TTC549 (cell line): ENCODE data around the gene TSEN54.

Experiments used
- FAIRE-seq: peaks from 2 replicates; lab custom pipeline; 2012; peaks lifted over from hg19 to GRCh38; lab: Jason Lieb, UNC

TSEN54 gene

GRCh38 chr17:75488693-75489510 lies 27.4 kb upstream of the TSEN54 start:
- FAIRE-seq, result no peak

DNA sequence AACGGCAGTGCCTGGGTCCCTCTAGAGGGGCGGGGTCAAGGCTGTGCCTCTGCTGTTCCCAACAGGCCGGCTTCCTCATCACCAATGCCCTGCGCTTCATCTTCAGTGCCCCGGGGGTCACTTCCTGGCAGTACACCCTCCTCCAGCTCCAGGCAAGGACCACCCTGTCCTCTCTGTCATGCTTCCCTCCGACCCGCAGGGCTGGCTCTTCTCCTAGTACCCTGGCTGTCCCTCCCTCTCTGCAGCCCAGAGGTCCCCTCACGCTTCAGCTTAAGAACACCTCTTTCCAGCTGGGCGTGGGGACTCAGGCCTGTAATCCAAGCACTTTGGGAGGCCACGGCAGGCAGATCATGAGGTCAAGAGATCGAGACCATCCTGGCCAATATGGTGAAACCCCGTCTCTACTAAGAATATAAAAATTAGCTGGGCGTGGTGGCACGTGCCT lies 26.8 kb upstream of the TSEN54 start:
- no peak for FAIRE-seq

- FAIRE-seq, result no peak
These were observed 26.1 kb upstream of the TSEN54 start for GRCh38 chr17:75490173-75490743.

DNA sequence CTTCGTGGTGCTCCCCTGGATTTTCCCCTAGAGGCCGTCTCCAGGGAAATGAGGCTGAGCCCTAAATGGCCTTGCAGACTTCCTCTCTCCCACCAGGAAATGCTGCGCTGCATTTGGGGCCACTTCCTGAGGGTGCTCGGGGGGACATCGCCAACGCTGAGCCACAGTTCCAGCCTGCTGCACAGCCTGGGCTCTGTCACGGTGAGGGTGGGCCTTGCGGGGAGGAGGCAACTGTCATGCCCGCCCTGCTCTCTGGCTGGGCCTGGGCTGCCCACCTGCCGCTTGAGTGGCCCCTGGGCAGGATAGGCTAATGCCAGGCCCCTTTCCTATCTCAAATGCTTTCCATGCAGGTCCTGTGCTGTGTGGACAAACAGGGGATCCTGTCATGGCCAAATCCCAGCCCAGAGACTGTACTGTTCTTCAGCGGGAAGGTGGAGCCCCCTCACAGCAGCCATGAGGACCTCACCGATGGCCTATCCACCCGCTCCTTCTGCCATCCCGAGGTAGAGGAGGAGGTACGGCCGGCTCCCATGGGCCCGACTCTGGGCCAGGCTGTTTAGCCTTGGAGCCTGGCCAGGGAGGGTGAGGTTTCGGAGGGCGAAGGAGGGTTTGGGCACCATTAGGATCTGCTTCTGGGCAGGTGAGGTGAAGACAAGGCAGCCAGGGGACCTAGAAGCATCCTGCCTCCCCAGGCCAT lies 25.2 kb upstream of the TSEN54 start:
- FAIRE-seq, result no peak

DNA sequence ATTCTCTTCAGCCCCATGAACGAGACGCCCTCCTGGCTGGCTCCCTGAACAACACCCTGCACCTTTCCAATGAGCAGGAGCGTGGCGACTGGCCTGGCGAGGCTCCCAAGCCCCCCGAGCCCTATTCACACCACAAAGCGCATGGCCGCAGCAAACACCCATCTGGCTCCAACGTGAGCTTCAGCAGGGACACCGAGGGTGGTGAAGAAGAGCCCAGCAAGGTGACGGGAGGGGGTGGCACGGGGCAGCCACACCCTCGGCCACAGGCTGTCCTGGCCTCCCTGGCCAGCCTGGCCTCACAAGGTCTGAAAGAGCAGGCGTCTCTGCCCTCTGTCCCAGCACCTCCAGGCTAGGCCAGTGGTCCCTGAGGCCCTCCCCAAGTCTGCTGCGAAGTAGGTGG lies 24.6 kb upstream of the TSEN54 start:
- FAIRE-seq, result no peak

GRCh38 chr17:75492555-75493168 lies 23.7 kb upstream of the TSEN54 start:
- FAIRE-seq, result no peak

DNA sequence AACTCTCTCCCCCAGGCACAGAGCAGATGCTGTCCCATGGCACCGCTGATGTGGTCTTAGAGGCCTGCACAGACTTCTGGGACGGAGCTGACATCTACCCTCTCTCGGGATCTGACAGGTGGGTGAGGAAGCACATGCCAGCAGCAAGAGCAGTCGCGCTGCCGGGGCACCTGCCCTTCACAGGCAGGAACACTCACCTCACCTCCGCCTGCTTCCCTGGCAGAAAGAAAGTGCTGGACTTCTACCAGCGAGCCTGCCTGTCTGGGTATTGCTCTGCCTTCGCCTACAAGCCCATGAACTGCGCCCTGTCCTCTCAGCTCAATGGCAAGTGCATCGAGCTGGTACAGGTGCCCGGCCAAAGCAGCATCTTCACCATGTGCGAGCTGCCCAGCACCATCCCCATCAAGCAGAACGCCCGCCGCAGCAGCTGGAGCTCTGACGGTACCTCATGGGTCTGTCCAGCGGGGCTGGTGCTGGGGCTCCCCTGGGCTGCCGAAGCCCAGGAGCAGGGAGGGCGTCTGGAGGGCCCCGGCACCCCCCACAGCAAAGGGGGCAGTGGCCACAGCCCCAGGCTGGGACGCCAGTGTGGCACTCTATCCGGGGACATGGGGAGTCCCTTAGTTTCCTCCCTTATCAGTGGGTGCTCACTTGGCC lies 22.7 kb upstream of the TSEN54 start:
- FAIRE-seq, result no peak

DNA sequence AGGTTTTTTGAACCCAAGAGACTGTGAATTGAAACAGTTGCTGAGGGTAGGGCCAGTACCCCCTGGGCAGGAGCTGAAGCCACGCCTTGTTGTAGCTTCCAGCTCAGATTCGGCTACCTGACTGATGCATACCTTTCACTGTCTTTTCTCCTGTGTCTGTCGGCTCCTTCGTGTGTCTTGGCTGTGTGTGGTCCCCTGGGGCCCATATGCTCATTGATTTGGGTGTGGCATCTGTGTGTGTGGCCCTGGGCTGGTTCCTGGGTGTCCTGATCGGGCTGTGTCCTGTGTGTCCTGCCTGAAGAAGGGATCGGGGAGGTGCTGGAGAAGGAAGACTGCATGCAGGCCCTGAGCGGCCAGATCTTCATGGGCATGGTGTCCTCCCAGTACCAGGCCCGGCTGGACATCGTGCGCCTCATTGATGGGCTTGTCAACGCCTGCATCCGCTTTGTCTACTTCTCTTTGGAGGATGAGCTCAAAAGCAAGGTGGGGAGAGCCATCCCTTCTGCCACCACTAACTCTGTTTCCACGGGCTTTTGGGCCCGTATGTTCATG lies 21.9 kb upstream of the TSEN54 start:
- FAIRE-seq, result no peak

DNA sequence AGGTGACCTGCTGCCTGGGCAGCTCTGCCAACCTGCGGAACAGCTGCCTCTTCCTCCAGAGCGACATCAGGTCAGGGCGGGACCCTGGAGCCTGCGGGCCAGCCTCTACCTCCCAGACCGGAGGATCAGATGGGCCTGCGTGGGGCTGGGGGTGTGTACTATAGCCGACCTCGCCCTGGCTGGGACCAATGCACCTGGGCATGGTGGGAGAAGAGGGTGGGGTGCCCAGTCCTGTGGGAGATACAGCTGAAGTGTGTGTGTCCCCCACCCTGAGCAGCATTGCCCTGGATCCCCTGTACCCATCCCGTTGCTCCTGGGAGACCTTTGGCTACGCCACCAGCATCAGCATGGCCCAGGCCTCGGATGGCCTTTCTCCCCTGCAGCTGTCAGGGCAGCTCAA lies 20.3 kb upstream of the TSEN54 start:
- no peak for FAIRE-seq

DNA sequence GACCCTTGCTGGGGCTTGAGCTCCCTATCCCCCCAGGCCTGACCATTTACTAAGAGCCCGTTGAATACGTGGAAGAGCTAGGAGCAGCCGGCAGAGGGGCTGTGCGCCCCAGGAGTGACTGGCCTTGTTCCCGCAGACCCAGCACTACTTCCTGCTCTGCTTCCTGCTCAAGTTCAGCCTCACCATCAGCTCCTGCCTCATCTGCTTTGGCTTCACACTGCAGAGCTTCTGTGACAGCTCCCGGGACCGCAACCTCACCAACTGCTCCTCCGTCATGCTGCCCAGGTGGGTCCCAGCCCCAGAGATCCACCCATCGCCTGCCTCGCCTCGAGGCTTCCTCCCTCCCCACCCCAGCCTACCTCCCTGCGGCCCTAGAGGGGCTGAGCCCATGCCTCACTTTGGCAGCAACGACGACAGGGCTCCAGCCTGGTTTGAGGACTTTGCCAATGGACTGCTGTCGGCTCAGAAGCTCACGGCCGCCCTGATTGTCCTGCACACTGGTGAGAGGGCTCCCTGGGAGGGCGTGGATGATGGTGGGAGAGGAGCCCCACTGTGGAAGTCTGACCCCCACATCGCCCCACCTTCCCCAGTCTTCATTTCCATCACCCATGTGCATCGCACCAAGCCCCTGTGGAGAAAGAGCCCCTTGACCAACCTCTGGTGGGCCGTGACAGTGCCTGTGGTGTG lies 18.1 kb upstream of the TSEN54 start:
- no peak for FAIRE-seq

DNA sequence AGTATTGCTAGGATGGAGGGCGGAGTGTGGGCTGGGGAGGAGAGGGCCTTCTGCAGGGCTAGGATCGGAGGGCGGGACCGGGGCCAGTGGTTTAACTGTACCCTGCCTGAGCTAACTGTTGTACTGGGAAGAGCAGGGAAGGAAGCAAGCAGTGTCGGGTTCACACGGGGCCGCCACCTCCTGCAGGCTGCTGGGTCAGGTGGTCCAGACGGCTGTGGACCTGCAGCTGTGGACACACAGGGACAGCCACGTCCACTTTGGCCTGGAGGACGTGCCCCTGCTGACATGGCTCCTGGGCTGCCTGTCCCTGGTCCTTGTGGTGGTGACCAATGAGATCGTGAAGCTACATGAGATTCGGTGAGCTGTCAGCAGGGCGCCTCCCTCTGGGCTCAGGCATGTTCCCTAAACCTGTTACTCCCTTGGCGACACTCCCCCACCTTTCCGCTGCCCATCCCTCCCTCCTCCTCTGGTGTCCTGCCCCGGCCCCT lies 17.6 kb upstream of the TSEN54 start:
- no peak for FAIRE-seq

DNA sequence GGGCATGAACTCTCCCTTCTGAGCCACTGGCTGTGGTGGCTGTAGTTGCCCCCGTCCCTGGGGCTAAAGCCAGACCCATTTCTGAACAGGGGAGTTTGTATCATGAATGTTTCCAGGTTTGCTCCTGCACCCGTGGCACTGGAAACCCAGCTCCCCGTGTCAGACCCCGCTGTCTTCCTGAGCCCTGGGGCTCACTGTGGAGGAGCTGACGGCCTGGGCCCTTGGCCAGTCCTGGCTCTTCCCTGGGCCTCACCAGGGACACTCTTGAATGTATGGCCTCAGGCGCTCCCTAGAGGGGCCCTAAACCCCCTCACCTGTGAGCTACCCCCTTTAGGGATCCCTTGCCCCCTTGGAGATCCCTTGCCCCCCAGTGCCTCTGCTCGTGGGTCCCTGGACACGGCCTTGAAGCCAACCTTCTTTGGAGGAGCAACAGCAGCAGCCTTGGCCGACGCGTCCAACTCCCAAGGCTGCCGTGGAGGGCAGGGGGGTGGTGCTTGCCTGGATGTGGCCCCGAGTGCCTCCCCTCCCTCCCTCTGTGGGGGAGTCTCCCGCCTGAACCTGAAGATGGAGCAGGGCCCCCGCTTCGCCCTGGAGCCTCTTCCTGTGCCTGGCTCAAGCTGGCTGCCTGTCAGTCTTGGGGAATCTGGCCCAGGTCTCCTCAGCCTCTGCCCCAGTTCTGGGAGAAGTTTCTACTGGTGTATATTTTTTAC lies 16.9 kb upstream of the TSEN54 start:
- no peak for FAIRE-seq

DNA sequence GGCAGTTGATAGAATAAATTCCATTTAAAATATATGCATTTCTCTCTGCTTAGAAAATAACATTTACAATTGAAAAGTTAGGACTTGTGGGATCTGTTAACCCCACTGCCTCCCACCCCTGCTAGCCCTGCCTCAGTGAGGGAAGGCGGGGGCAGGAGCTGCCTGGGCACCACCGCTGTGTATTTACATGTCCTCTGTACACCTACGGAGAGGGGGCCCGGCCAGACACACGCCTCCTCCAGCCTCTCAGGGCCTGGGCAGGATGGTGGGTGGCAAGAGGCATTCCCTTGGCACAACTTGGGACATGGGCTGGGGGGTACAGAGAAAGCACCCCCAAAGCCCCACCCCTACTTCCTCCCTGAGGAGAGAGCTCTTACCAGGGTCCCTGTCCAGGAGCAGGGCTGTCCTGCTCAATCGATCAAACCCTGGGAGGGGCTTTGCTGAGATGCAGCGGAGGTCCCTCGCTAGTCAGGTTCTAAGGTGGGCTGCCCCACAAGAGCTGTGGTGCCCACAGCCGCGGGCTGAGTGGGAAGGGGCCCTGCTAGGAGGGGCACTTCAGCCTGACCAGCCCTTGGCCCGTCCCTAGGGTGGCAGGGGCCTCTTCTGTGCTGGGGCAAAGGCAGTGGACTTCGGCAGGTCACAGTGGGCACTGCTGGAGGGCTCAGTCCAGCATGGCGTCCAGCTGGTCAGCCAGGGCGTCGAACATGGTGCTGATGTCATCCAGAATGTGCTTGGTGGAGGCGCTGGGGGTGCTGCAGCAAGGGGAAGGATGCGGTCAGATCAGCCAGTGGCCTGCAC lies 15.7 kb upstream of the TSEN54 start:
- FAIRE-seq, result no peak

DNA sequence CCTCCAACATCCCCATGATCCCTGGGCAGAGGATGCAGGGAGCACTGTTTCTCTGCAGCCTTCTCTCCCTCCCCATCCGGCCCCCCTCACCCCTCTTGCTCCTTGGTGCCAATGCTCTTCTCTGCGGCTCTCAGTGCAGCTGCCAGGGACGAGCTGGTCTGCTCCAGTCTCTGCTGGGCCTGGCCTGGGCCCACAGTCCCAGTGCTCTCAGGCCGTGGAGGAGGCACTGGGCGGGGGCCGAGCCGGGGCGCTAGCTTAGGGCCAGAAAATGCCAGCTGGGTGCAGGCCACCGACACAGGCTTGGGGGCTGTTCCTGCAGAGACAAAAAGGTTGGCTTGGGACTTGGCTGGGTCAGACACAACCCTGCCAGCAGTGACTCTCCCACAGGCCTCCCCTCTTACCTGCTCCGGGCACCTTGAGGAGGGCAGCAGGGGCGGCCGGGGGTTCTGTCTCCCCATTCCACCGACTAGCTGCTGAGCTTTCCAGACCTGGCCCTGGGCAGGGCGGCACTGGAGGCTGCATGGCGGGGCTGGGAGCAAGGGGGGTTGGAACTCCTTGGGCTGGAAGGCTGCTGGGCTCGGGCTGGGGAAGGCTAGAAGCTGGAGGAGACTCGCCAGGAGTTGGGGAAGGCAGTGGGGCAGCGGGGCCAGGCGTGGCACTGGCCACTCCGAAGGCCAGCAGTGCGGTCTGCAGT lies 14.8 kb upstream of the TSEN54 start:
- FAIRE-seq, result no peak

- FAIRE-seq, result no peak
These were observed 14.1 kb upstream of the TSEN54 start for GRCh38 chr17:75502072-75502720.

GRCh38 chr17:75502721-75503329 lies 13.5 kb upstream of the TSEN54 start:
- no peak for FAIRE-seq

DNA sequence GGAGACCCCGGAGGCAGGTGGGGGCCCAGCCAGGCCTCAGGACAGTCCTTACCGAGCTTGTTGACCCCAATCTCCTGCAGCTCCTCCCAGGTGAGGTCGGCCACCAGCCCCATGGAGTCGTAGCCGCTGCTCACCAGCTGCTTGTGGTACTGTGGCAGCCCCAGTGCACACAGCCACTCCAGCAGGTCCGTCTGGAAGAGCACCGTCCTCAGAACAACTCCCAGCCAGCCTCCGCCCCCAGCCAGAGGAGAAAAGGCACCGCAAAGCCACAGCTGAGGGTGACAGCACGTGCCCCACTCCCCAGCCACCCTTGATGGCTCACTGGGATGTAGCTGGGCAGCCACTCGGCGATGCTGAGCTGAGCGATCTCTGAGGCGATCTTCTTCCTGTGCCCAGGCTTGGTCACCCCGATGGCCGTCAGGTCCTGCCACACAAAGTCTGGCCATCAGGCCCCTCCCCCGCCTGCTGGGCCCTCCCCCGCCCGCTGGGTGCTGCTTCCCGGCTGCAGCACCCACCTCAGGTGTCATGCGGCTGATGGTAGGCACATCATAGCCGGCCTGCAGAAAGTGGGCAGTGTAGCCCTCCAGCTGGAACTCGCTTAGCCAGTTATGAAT lies 12.9 kb upstream of the TSEN54 start:
- no peak for FAIRE-seq

- FAIRE-seq, result no peak
These were observed 12.4 kb upstream of the TSEN54 start for GRCh38 chr17:75503976-75504346.
